Astrocyte (in vitro differentiated cells and primary cell): ENCODE measurements around the gene FAM222A. TPM values are rescaled to one million over a fixed set of nuclear protein-coding genes. Genes with fewer than 3 reads are reported as not detected.

Experiments
- DNase-seq: peaks from one replicate; pipeline ENCODE4 v3.0.0-alpha.2; 2010; ENCODE audit warnings: low read depth
- FAIRE-seq: peaks from 2 replicates; lab custom pipeline; 2011; peaks lifted over from hg19 to GRCh38; lab: Jason Lieb, UNC
- H2AFZ ChIP-seq: 2 replicates; pipeline ENCODE4 v1.6.0; 2012; ENCODE audit warnings: low read depth, low read length, inconsistent platforms
- H3K27ac ChIP-seq: 2 replicates; pipeline ENCODE4 v1.5.1; 2011; ENCODE audit warnings: low read depth, low read length, inconsistent platforms
- H3K27me3 ChIP-seq: 2 replicates; pipeline ENCODE4 v1.6.0; 2011; ENCODE audit warnings: low read length, inconsistent platforms; ENCODE audit not compliant: insufficient read depth
- H3K36me3 ChIP-seq: 2 replicates; pipeline ENCODE4 v1.5.1; 2011; ENCODE audit warnings: low read length, inconsistent platforms; ENCODE audit not compliant: insufficient read depth
- H3K4me1 ChIP-seq: 2 replicates; pipeline ENCODE4 v1.5.1; 2011; ENCODE audit warnings: low read length, inconsistent platforms; ENCODE audit not compliant: insufficient read depth
- H3K4me2 ChIP-seq: 2 replicates; pipeline ENCODE4 v1.6.0; 2012; ENCODE audit warnings: low read length, inconsistent platforms
- H3K4me3 ChIP-seq: 2 replicates; pipeline ENCODE4 v1.5.1; 2011; ENCODE audit warnings: low read depth, mild to moderate bottlenecking, low read length, inconsistent platforms; ENCODE audit not compliant: insufficient read depth
- H3K79me2 ChIP-seq: 2 replicates; pipeline ENCODE4 v1.6.0; 2012; ENCODE audit warnings: mild to moderate bottlenecking, low read length, inconsistent platforms; ENCODE audit not compliant: insufficient read depth
- H3K9ac ChIP-seq: 2 replicates; pipeline ENCODE4 v1.6.0; 2012; ENCODE audit warnings: mild to moderate bottlenecking, low read length, inconsistent platforms
- H3K9me3 ChIP-seq: 2 replicates; pipeline ENCODE4 v1.5.1; 2012; ENCODE audit warnings: low read depth, mild to moderate bottlenecking, low read length, inconsistent platforms; ENCODE audit not compliant: insufficient read depth
- H4K20me1 ChIP-seq: 2 replicates; pipeline ENCODE4 v1.6.0; 2012; ENCODE audit warnings: low read length, inconsistent platforms; ENCODE audit not compliant: insufficient read depth
- H3K27ac Mint-ChIP-seq: one replicate; pipeline ENCODE4 v1.8.0; 2021; ENCODE audit warnings: mild to moderate bottlenecking, mixed read lengths; ENCODE audit not compliant: unreplicated experiment
- H3K27me3 Mint-ChIP-seq: one replicate; pipeline ENCODE4 v1.8.0; 2021; ENCODE audit warnings: low read depth, mixed read lengths; ENCODE audit not compliant: unreplicated experiment
- H3K36me3 Mint-ChIP-seq: one replicate; pipeline ENCODE4 v1.8.0; 2021; ENCODE audit warnings: low read depth, mixed read lengths; ENCODE audit not compliant: unreplicated experiment
- H3K4me1 Mint-ChIP-seq: one replicate; pipeline ENCODE4 v1.8.0; 2021; ENCODE audit warnings: low read depth, mixed read lengths; ENCODE audit not compliant: unreplicated experiment
- H3K4me3 Mint-ChIP-seq: one replicate; pipeline ENCODE4 v1.8.0; 2021; ENCODE audit warnings: mild to moderate bottlenecking, moderate library complexity, mixed read lengths; ENCODE audit not compliant: unreplicated experiment
- H3K9me3 Mint-ChIP-seq: one replicate; pipeline ENCODE4 v1.8.0; 2021; ENCODE audit warnings: mild to moderate bottlenecking, mixed read lengths; ENCODE audit not compliant: unreplicated experiment
- CTCF ChIP-seq: IDR thresholded peaks from 2 replicates; pipeline ENCODE4 v1.5.1; 2011; ENCODE audit warnings: low read depth, mild to moderate bottlenecking, inconsistent platforms, low read length, moderate library complexity; ENCODE audit not compliant: insufficient read depth
- EZH2 ChIP-seq: IDR thresholded peaks from 2 replicates; pipeline ENCODE4 v1.6.1; 2012; ENCODE audit warnings: mild to moderate bottlenecking, low read length, inconsistent platforms; ENCODE audit not compliant: insufficient read depth
- total RNA-seq: library from RNA; stranded (reverse); gene quantifications from 2 replicates; pipeline ENCODE4 v1.2.1, GENCODE V29; 2021

FAM222A gene
- total RNA-seq, 1 donor from 2014 or later, result 1.2 TPM

GRCh38 chr12:109701064-109701463, 12.6 kb upstream of the FAM222A start:
- FAIRE-seq, result no peak
- Histone ChIP-seq H3K9ac (no peak overlapping the region), H3K27ac (no peak overlapping the region), H3K36me3 (no peaks in the 10 kb centered on the region), H2AFZ (no peak overlapping the region), H4K20me1 (no peaks in the 10 kb centered on the region), H3K27me3 (peaks cover 2% of the 10 kb centered on the region), H3K4me1 (peaks cover 3% of the 10 kb centered on the region), H3K4me2 (no peak overlapping the region), H3K79me2 (no peaks in the 10 kb centered on the region), H3K4me3 (no peak overlapping the region), H3K9me3 (no peaks in the 10 kb centered on the region)
- no peaks in the 10 kb centered on the region for H3K36me3 Mint-ChIP-seq
- peaks cover 16% of the 10 kb centered on the region for H3K27me3 Mint-ChIP-seq
- H3K4me3 Mint-ChIP-seq, result no peak overlapping the region
- DNase-seq, result no peak
- no peaks in the 10 kb centered on the region for H3K4me1 Mint-ChIP-seq
- H3K9me3 Mint-ChIP-seq, result no peaks in the 10 kb centered on the region
- no peak overlapping the region for H3K27ac Mint-ChIP-seq
- TF ChIP-seq CTCF (no peak), EZH2 (no peak)

- Histone ChIP-seq H3K9ac (no peak overlapping the region), H3K36me3 (no peaks in the 10 kb centered on the region), H3K9me3 (no peaks in the 10 kb centered on the region), H3K4me3 (no peak overlapping the region), H3K27me3 (peaks cover 7% of the 10 kb centered on the region), H4K20me1 (no peaks in the 10 kb centered on the region), H2AFZ (no peak overlapping the region), H3K27ac (no peak overlapping the region), H3K79me2 (no peaks in the 10 kb centered on the region), H3K4me2 (no peak overlapping the region), H3K4me1 (no peaks in the 10 kb centered on the region)
- H3K4me3 Mint-ChIP-seq, result no peak overlapping the region
- no peak for FAIRE-seq
- no peaks in the 10 kb centered on the region for H3K4me1 Mint-ChIP-seq
- H3K36me3 Mint-ChIP-seq, result no peaks in the 10 kb centered on the region
- no peak overlapping the region for H3K27ac Mint-ChIP-seq
- TF ChIP-seq CTCF (no peak), EZH2 (no peak)
- H3K27me3 Mint-ChIP-seq, result peaks cover 16% of the 10 kb centered on the region
- DNase-seq, result no peak
- no peaks in the 10 kb centered on the region for H3K9me3 Mint-ChIP-seq
These were observed 11.3 kb upstream of the FAM222A start for GRCh38 chr12:109702111-109702841.

- H3K27ac ChIP-seq, result no peak overlapping the region
- no peak overlapping the region for H3K4me3 Mint-ChIP-seq
- peaks cover 15% of the 10 kb centered on the region for H3K27me3 Mint-ChIP-seq
- no peak overlapping the region for H3K27ac Mint-ChIP-seq
- H3K9me3 Mint-ChIP-seq, result no peaks in the 10 kb centered on the region
- FAIRE-seq (no peak), DNase-seq (no peak)
- H3K9ac ChIP-seq, result no peak overlapping the region
- H3K36me3 Mint-ChIP-seq, result no peaks in the 10 kb centered on the region
- H3K36me3 ChIP-seq, result no peaks in the 10 kb centered on the region
- H3K27me3 ChIP-seq, result peaks cover 7% of the 10 kb centered on the region
- H3K4me1 ChIP-seq, result no peaks in the 10 kb centered on the region
- H3K4me2 ChIP-seq, result no peak overlapping the region
- H3K4me3 ChIP-seq, result no peak overlapping the region
- no peaks in the 10 kb centered on the region for H3K79me2 ChIP-seq
- H3K4me1 Mint-ChIP-seq, result no peaks in the 10 kb centered on the region
- H4K20me1 ChIP-seq, result no peaks in the 10 kb centered on the region
- no peaks in the 10 kb centered on the region for H3K9me3 ChIP-seq
- H2AFZ ChIP-seq, result no peak overlapping the region
- TF ChIP-seq EZH2 (no peak), CTCF (no peak)
These were observed 9.9 kb upstream of the FAM222A start for GRCh38 chr12:109703684-109704083.
